ENCODE results near the gene MARCHF10. TPM values are rescaled to one million over a fixed set of nuclear protein-coding genes. Genes with fewer than 3 reads are reported as not detected.
"Not testable (repeated sequence)": the region's sequence is repeated elsewhere in the genome, so short reads cannot be mapped to it uniquely, and the experiment has no call there.

MARCHF10 gene
- total RNA-seq, 1 donor from 2014 or later, result 0.25 TPM

DNA sequence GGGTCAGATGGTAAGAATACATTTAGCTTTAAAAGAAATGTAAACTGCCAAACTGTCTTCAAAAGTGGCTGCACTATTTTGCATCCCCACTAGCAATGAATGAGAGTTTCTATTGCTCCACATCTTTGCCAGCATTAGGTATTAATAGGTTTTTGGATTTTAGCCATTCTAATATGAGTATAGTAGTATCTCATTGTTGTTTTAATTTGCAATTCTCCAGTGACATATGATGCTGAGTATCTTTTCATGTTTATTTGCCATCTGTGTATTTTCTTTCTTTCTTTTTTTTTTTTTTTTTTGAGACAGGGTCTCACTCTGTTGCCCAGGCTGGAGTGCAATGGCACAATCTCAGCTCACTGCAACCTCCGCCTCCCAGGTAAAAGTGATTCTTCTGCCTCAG is 24.3 kb upstream of the MARCHF10 start:
- TF ChIP-seq POLR2AphosphoS5 (IDR thresholded peaks at IDR 0.05; ENCODE audit: insufficient read depth in 1 of 2, low read depth in 1 of 2) (no peak), POLR2A (IDR thresholded peaks at IDR 0.05) (no peak)
- TF ChIP-seq, protein P1, sequence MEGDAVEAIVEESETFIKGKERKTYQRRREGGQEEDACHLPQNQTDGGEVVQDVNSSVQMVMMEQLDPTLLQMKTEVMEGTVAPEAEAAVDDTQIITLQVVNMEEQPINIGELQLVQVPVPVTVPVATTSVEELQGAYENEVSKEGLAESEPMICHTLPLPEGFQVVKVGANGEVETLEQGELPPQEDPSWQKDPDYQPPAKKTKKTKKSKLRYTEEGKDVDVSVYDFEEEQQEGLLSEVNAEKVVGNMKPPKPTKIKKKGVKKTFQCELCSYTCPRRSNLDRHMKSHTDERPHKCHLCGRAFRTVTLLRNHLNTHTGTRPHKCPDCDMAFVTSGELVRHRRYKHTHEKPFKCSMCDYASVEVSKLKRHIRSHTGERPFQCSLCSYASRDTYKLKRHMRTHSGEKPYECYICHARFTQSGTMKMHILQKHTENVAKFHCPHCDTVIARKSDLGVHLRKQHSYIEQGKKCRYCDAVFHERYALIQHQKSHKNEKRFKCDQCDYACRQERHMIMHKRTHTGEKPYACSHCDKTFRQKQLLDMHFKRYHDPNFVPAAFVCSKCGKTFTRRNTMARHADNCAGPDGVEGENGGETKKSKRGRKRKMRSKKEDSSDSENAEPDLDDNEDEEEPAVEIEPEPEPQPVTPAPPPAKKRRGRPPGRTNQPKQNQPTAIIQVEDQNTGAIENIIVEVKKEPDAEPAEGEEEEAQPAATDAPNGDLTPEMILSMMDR (IDR thresholded peaks at IDR 0.05), result no peak
- Histone ChIP-seq H3K4me3 (no peak overlapping the region), H3K4me1 (no peaks in the 10 kb centered on the region), H3K36me3 (no peaks in the 10 kb centered on the region), H3K27ac (no peak overlapping the region), H3K27me3 (no peaks in the 10 kb centered on the region), H3K9me3 (no peaks in the 10 kb centered on the region)
- no peak for DNase-seq (ENCODE audit: extremely low spot score in 2 of 2)
- intact Hi-C loops (cut with DNase I), result no loop called here

DNA sequence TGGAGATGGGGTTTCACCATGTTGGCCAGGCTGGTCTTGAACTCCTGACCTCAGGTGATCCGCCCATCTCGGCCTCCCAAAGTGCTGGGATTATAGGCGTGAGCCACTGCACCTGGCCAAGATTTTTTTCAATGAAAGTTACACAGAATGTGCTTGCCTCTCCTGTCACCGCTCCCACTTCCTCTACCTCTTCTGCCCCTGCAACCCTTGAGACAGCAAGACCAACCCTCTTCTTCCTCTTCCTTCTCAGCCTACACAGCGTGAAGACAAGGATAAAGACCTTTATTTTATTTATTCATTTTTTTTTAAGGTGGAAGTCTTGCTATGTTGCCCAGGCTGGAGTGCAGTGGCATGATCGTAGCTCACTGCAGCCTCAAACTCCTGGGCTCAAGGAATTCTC is 23.0 kb upstream of the MARCHF10 start:
- H3K36me3 ChIP-seq; H3K4me1 ChIP-seq; H3K9me3 ChIP-seq; intact Hi-C loops (cut with DNase I); H3K4me3 ChIP-seq; H3K27ac ChIP-seq; H3K27me3 ChIP-seq: not testable (repeated sequence)
- DNase-seq (ENCODE audit: extremely low spot score in 2 of 2), result peak in 1 of 2 donors; percentile 52

DNA sequence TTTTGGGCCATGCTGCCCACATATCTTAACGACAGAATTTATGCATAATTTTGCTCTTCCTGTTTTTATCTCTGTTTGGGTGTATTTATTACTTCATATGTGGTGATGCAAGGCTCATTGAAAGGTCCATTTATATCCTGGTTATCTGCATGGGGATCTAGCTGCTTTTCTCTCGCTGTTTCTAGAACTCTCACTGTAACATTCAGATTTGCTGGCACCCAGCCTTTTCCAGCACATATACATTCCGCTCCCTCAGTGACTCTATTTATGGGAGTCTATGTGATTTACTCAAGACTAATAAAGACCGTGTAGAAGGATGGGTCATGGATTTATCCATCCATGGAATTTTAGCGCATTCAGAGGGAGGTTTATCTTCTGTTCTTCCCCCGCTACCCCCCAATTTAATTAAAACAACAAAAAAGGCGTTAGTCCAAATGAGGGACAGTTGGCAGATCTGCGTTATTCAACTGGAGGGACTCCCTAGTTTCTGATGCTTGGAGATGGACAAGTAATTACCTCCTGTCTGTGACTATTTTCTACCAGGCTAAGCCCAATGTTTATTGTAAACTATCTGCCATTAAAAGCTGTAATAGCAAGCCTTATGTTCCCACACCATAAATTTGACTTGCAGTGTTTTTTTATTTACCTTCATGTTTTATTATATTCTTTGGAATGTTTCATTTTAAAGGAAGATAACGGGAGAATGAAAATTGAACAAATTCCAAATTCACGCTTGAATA is 19.8 kb upstream of the MARCHF10 start:
- no peak overlapping the region for H3K4me3 ChIP-seq

DNA sequence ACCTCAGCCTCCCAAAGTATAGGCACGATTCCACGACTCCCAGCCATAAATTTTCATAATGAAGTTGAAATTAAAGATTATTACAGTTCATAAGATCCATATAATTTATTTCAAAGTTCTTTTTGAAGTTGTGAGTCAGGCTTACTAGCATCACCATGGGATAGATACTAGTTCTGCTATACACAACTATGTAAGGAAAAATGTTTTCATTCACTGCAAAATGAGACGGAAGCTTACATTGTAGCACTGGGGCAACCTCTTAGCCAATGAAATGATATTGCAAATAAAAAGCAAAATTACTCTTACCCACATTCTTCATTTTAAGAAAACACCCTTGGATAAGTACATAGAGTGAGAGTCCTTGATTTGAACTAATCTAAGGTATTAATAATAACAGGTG is 18.8 kb upstream of the MARCHF10 start:
- DNase-seq (ENCODE audit: extremely low spot score in 2 of 2), result no peak
- Histone ChIP-seq H3K9me3 (no peaks in the 10 kb centered on the region), H3K4me1 (no peaks in the 10 kb centered on the region), H3K36me3 (no peaks in the 10 kb centered on the region), H3K27ac (no peak overlapping the region), H3K27me3 (no peaks in the 10 kb centered on the region), H3K4me3 (no peak overlapping the region)
- TF ChIP-seq POLR2A (IDR thresholded peaks at IDR 0.05), result no peak
- TF ChIP-seq, protein P1 (IDR thresholded peaks at IDR 0.05), result no peak
- TF ChIP-seq POLR2AphosphoS5 (IDR thresholded peaks at IDR 0.05; ENCODE audit: insufficient read depth in 1 of 2, low read depth in 1 of 2), result no peak
- intact Hi-C loops (cut with DNase I), result no loop called here

More for the DNA sequence above, 19.8 kb upstream of the MARCHF10 start:
- no peak for DNase-seq (ENCODE audit: extremely low spot score in 2 of 2)
- H3K4me1 ChIP-seq, result no peaks in the 10 kb centered on the region
- H3K36me3 ChIP-seq, result no peaks in the 10 kb centered on the region
- TF ChIP-seq POLR2AphosphoS5 (IDR thresholded peaks at IDR 0.05; ENCODE audit: insufficient read depth in 1 of 2, low read depth in 1 of 2) (no peak), POLR2A (IDR thresholded peaks at IDR 0.05) (no peak)
- TF ChIP-seq, protein P1 (IDR thresholded peaks at IDR 0.05), result no peak
- no peak overlapping the region for H3K27ac ChIP-seq
- no peaks in the 10 kb centered on the region for H3K27me3 ChIP-seq
- no peaks in the 10 kb centered on the region for H3K9me3 ChIP-seq
- intact Hi-C loops (cut with DNase I), result no loop called here

DNA sequence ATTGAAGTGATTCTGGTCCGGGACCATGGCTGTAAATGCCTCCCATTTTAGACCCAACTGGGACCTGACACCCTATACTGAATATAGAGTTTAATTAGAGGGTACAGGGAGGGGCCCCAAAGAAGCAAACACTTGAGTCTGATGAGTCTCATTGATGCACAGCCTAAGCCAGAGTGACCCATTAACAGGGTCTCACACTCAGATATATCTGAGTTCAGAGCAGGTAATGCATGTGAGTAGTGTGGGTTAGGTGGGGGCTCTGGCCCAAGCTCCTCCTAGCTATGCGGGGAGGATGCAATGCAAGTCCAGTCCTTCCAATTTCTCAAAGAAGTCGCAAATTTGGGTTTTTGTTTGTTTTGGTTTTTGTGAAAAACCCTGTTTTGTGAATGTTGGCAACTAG is 17.1 kb upstream of the MARCHF10 start:
- H3K27ac ChIP-seq, result no peak overlapping the region
- H3K4me1 ChIP-seq, result peaks cover 4% of the 10 kb centered on the region
- DNase-seq (ENCODE audit: extremely low spot score in 2 of 2), result no peak
- intact Hi-C loops (cut with DNase I), result no loop called here
- no peaks in the 10 kb centered on the region for H3K9me3 ChIP-seq
- no peaks in the 10 kb centered on the region for H3K27me3 ChIP-seq
- TF ChIP-seq POLR2AphosphoS5 (IDR thresholded peaks at IDR 0.05; ENCODE audit: insufficient read depth in 1 of 2, low read depth in 1 of 2), result no peak
- H3K4me3 ChIP-seq, result no peak overlapping the region
- no peaks in the 10 kb centered on the region for H3K36me3 ChIP-seq

DNA sequence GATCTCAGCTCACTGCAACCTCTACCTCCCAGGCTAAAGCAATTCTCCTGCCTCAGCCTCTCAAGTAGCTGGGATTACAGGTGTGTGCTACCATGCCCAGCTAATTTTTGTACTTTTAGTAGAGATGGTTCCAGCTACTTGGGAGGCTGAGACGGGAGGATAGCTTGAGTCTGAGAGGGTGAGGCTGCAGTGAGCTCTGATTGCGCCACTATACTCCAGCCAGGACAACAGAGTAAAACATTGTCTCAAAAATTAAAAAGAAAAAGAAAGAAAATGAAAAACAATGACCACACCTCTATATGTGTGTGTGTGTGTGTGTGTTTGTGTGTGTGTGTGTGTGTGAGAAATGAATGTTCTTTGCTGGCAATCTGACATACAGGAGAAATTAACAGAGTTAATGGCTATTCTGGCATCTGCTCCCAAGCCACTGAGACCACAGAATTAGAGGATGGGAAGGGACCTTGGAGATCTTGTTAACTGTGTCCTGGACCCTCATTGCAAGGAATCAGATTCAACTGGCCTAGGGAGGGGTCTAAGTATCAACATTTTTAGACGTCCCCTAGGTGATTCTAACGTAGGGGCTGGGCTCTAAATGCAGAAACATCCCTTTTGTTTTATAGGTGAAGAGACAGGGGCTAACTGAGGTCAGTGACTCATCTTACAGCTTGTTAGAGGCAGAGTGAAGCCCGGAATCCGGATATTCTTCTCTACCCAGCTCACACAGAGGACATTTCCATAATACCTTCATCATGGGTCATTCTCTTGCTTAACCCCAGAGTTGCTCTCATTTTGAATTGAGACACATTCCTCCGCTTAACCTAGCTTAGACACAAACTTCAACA is 16.4 kb upstream of the MARCHF10 start:
- no peak for TF ChIP-seq POLR2A (IDR thresholded peaks at IDR 0.05)
- no peak for TF ChIP-seq POLR2AphosphoS5 (IDR thresholded peaks at IDR 0.05; ENCODE audit: insufficient read depth in 1 of 2, low read depth in 1 of 2)
- TF ChIP-seq, protein P1 (IDR thresholded peaks at IDR 0.05), result no peak
- H3K27ac ChIP-seq, result no peak overlapping the region
- H3K4me1 ChIP-seq, result peaks cover 11% of the 10 kb centered on the region
- no peak overlapping the region for H3K4me3 ChIP-seq
- no peaks in the 10 kb centered on the region for H3K9me3 ChIP-seq
- intact Hi-C loops (cut with DNase I), result no loop called here
- DNase-seq (ENCODE audit: extremely low spot score in 2 of 2), result peak in 1 of 2 donors; percentile 28
- H3K27me3 ChIP-seq, result no peaks in the 10 kb centered on the region
- H3K36me3 ChIP-seq, result no peaks in the 10 kb centered on the region

Data from vagina (tissue), 2 donors.